GM12878 (cell line): ENCODE data around the gene TAX1BP3. TPM values are rescaled to one million over a fixed set of nuclear protein-coding genes. Genes with fewer than 3 reads are reported as not detected.

Experiments used
- ATAC-seq: fragments of 200-7000 bp; cut with Tn5 transposase; 3 replicates; pipeline ENCODE4 v1.9.1; 2020; ENCODE audit warnings: mild to moderate bottlenecking, moderate library complexity
- BruUV-seq: library from RNA; stranded (reverse); fragments of 400-500 nt; replicated peaks from 2 replicates; lab custom pipeline; 2021; lab: Mats Ljungman, UMichigan
- CTCF ChIA-PET: fragments of 300-600 bp; sonication (Branson Sonifier 250); formaldehyde crosslinking; extraction: SDS; loops from one replicate; lab custom pipeline; 2021; ENCODE audit warnings: inconsistent platforms; lab: Yijun Ruan, JAX
- POLR2A ChIA-PET: fragments of 350-600 bp; formaldehyde crosslinking; extraction: SDS; loops from one replicate; lab custom pipeline; 2021; ENCODE audit warnings: inconsistent platforms; lab: Charles Lee
- RAD21 ChIA-PET: fragments of 300-600 bp; sonication (Branson Sonifier 250); formaldehyde crosslinking; loops from one replicate; lab custom pipeline; 2023; ENCODE audit warnings: antibody characterized with exemption; ENCODE audit not compliant: unreplicated experiment; lab: Charles Lee
- SMC1A ChIA-PET: fragments of 300-600 bp; sonication (Branson Sonifier 250); formaldehyde crosslinking; loops from one replicate; lab custom pipeline; 2023; ENCODE audit not compliant: unreplicated experiment, uncharacterized antibody; lab: Charles Lee
- DNase-seq: peaks from one replicate; pipeline ENCODE4 v3.0.0-alpha.2; 2011; ENCODE audit warnings: low read depth, low spot score
- FAIRE-seq: peaks from 3 replicates; lab custom pipeline; 2011; peaks lifted over from hg19 to GRCh38; lab: Jason Lieb, UNC
- H2AFZ ChIP-seq: 2 replicates; pipeline ENCODE4 v1.6.0; 2011; ENCODE audit warnings: low read depth, low read length, control low read depth; ENCODE audit not compliant: control insufficient read depth
- H3K27ac ChIP-seq: 2 replicates; pipeline ENCODE4 v1.5.1; 2011; ENCODE audit warnings: control low read depth; ENCODE audit not compliant: control insufficient read depth, insufficient read depth
- H3K27me3 ChIP-seq, 2 experiments: replicated peaks in 1 of 2; 2 replicates each; pipeline versions ENCODE4 v1.6.0 to v1.6.1; 2011; ENCODE audit warnings: low read length in 1 of 2; ENCODE audit not compliant: control insufficient read depth in 2 of 2, insufficient read depth in 2 of 2
- H3K36me3 ChIP-seq, 2 experiments: 2 replicates each; pipeline ENCODE4 v1.5.1; 2011; ENCODE audit warnings: low read length in 1 of 2; ENCODE audit not compliant: control insufficient read depth in 2 of 2, insufficient read depth in 2 of 2
- H3K4me1 ChIP-seq: 2 replicates; pipeline ENCODE4 v1.6.1; 2011; ENCODE audit warnings: mild to moderate bottlenecking, low read length, moderate library complexity, mixed read lengths; ENCODE audit not compliant: control insufficient read depth, insufficient read depth
- H3K4me2 ChIP-seq: 2 replicates; pipeline ENCODE4 v1.6.0; 2011; ENCODE audit warnings: control low read depth; ENCODE audit not compliant: control insufficient read depth, insufficient read depth
- H3K4me3 ChIP-seq: fragments of 200-600 bp; sonication (generic); 2 replicates; pipeline ENCODE4 v1.5.1; 2016
- H3K79me2 ChIP-seq: 2 replicates; pipeline ENCODE4 v1.6.0; 2011; ENCODE audit warnings: low read length; ENCODE audit not compliant: control insufficient read depth, insufficient read depth
- H3K9ac ChIP-seq: 2 replicates; pipeline ENCODE4 v1.8.0; 2011; ENCODE audit warnings: low read length, control low read depth, mixed read lengths; ENCODE audit not compliant: control insufficient read depth, insufficient read depth
- H3K9me3 ChIP-seq: replicated peaks from 3 replicates; pipeline ENCODE4 v1.5.1; 2011; ENCODE audit warnings: mild to moderate bottlenecking, low read length; ENCODE audit not compliant: control insufficient read depth, insufficient read depth
- H4K20me1 ChIP-seq: 2 replicates; pipeline ENCODE4 v1.6.0; 2011; ENCODE audit not compliant: control insufficient read depth, insufficient read depth
- DPF2 ChIP-seq: fragments of 450-650 bp; IDR thresholded peaks from 2 replicates; pipeline ENCODE4 v1.6.1; 2017; ENCODE audit warnings: mild to moderate bottlenecking
- ESRRA ChIP-seq: IDR thresholded peaks from 2 replicates; pipeline ENCODE4 v1.6.1; 2012; ENCODE audit warnings: mild to moderate bottlenecking, low read length, improper control_type of control experiment
- HDAC2 ChIP-seq: fragments of 200-600 bp; sonication (generic); IDR thresholded peaks from 2 replicates; pipeline ENCODE4 v1.6.1; 2017
- LARP7 ChIP-seq: fragments of 450-650 bp; IDR thresholded peaks from 2 replicates; pipeline ENCODE4 v1.6.1; 2017; ENCODE audit warnings: mild to moderate bottlenecking
- NFXL1 ChIP-seq: fragments of 450-650 bp; IDR thresholded peaks from 2 replicates; pipeline ENCODE4 v1.6.1; 2017; ENCODE audit warnings: antibody characterized with exemption, mild to moderate bottlenecking, borderline replicate concordance
- RAD51 ChIP-seq: fragments of 450-650 bp; IDR thresholded peaks from 2 replicates; pipeline ENCODE4 v1.6.1; 2016; ENCODE audit warnings: moderate library complexity, mild to moderate bottlenecking, inconsistent platforms
- RBBP5 ChIP-seq: fragments of 200-600 bp; sonication (generic); conservative IDR thresholded peaks from 2 replicates; pipeline ENCODE4 v1.6.1; 2016
- RCOR1 ChIP-seq: conservative IDR thresholded peaks from 2 replicates; pipeline ENCODE4 v1.6.1; 2012; ENCODE audit warnings: low read depth, low read length, improper control_type of control experiment
- SMAD5 ChIP-seq: IDR thresholded peaks from 2 replicates; pipeline ENCODE4 v1.6.1; 2016; ENCODE audit warnings: antibody characterized with exemption, low read depth
- STAT1 ChIP-seq: fragments of 450-650 bp; conservative IDR thresholded peaks from 2 replicates; pipeline ENCODE4 v1.6.1; 2014; ENCODE audit warnings: antibody characterized with exemption, mild to moderate bottlenecking
- SUZ12 ChIP-seq: fragments of 200-600 bp; sonication (generic); IDR thresholded peaks from one replicate; pipeline ENCODE4 v1.6.1; 2018; ENCODE audit warnings: antibody characterized with exemption, mild to moderate bottlenecking; ENCODE audit not compliant: unreplicated experiment
- TCF3 ChIP-seq: IDR thresholded peaks from 2 replicates; pipeline ENCODE4 v1.6.1; 2012; ENCODE audit warnings: low read depth, mild to moderate bottlenecking, low read length, borderline replicate concordance; ENCODE audit not compliant: insufficient read depth
- TCF7 ChIP-seq: IDR thresholded peaks from 2 replicates; pipeline ENCODE4 v1.6.1; 2014; ENCODE audit warnings: antibody characterized with exemption, borderline replicate concordance
- WGBS: methylation state at CpG from one replicate; pipeline ENCODE4 v1.1.6; 2016; ENCODE audit warnings: low lambda C conversion rate; ENCODE audit not compliant: insufficient replicate concordance, insufficient coverage; ENCODE audit errors: missing lambda C conversion rate; 5-methylcytosine and 5-hydroxymethylcytosine counted together
- in situ Hi-C: fragments of 300-500 bp; cut with MboI; formaldehyde crosslinking; loops from 9 replicates; pipeline ENCODE4 v1.14.3; 2018; ENCODE audit warnings: mixed read lengths
- intact Hi-C: fragments of 100-400 bp; cut with micrococcal nuclease; formaldehyde crosslinking; loops from one replicate; pipeline ENCODE4 v1.14.2; 2022; ENCODE audit not compliant: unreplicated experiment
- polyA plus RNA-seq, 11 experiments: library from polyadenylated mRNA; depleted of rRNA in 4 of 11; unstranded in 6 of 11; stranded (reverse) in 5 of 11; fragments of >200 nt; fragmentation: Nextera tagmentation in 4 of 11; fragmentation: Illumina TruSeq in 1 of 11; extraction: Ambion mirVana in 4 of 11; extraction: Trizol in 1 of 11; gene quantifications; 1 replicate in 1 of 11; 2 replicates in 10 of 11; pipeline versions ENCODE4 v1.2.1 to v1.2.3, GENCODE V29; 2011 to 2016; ENCODE audit warnings: inconsistent platforms in 2 of 11, missing spikeins in 2 of 11, low read depth in 1 of 11
- total RNA-seq, 4 experiments: library from RNA; depleted of rRNA in 3 of 4; stranded (reverse); fragments of >200 nt in 3 of 4; fragmentation: Illumina TruSeq in 1 of 4; extraction: Trizol in 1 of 4; gene quantifications; 2 replicates each; pipeline versions ENCODE4 v1.2.1 to v1.2.3, GENCODE V29; 2013 to 2021
- TF ChIP-seq, protein P1 (sequence below): IDR thresholded peaks from 2 replicates; pipeline ENCODE4 v1.6.1; 2011; ENCODE audit warnings: low read depth, mild to moderate bottlenecking, low read length, moderate library complexity, borderline replicate concordance; ENCODE audit errors: extremely low read depth
- TF ChIP-seq, protein P2 (sequence below): fragments of 150-350 bp; IDR thresholded peaks from 2 replicates; pipeline ENCODE4 v1.6.1; 2014; ENCODE audit warnings: mild to moderate bottlenecking, low read depth, low read length
- TF ChIP-seq, protein P3 (sequence below): IDR thresholded peaks from 2 replicates; pipeline ENCODE4 v1.6.1; 2012; ENCODE audit warnings: low read depth, low read length, improper control_type of control experiment
- TF ChIP-seq, protein P4 (sequence below): IDR thresholded peaks from 2 replicates; pipeline ENCODE4 v1.6.1; 2011; ENCODE audit warnings: mild to moderate bottlenecking, low read depth, low read length, moderate library complexity; ENCODE audit not compliant: insufficient replicate concordance
- TF ChIP-seq, protein P5 (sequence below), 3 experiments: IDR thresholded peaks in 2 of 3; conservative IDR thresholded peaks in 1 of 3; 2 replicates each; pipeline ENCODE4 v1.5.1; 2011; ENCODE audit warnings: low read depth in 3 of 3, low read length in 3 of 3, mild to moderate bottlenecking in 3 of 3, control low read depth in 2 of 3, moderate library complexity in 2 of 3, inconsistent platforms in 1 of 3, mixed read lengths in 1 of 3; ENCODE audit not compliant: control insufficient read depth in 2 of 3, insufficient read depth in 1 of 3; ENCODE audit errors: extremely low read depth in 1 of 3

Gene TAX1BP3
- total and polyA plus RNA-seq, 10 of the 15 experiments (the other 5 are each of a cell fraction or from before 2014, with no cell fraction given) = 1.00 to 40.4 (median 15.4) TPM

DNA sequence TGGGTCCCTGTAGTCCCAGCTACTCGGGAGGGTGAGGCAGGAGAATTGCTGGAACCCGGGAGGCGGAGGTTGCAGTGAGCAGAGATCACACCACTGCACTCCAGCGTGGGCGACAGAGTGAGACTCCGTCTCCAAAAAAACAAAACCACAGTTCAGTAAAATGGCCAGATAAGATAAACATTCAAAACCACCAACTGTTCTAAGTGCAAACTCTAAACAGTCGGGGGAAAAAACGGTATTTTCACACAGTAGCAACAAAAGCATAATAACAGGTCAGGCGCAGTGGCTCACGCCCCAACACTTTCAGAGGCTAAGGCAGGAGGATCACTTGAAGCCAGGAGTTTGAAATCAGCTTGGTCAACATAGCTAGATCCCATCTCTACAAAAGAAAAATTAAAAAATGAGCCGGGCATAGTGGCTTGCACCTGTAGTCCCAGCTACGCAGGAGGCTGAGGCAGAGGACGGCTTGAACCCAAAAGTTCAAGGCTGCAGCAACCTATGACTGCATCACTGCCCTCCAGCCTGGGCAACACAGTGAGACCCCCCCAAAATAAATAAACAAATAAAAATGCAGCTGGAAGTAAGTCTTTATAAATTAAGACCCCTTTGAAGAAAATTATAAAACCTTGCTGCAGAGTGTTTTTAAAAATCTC is 44.6 kb upstream of the TAX1BP3 start:
- FAIRE-seq (no peak), DNase-seq (peak; percentile 37), ATAC-seq (no peak)
- ChIA-PET POLR2A (interaction anchor here (0.7 to 1.4 kb wide), 2 partner anchors 14 to 16 kb away, joined by 3 to 5 read pairs; no protein-coding TSS in a partner anchor), RAD21 (interaction anchor here (1.2 to 3.5 kb wide), 3 partner anchors 11 to 17 kb away, joined by 4 to 27 read pairs (median 5); partner anchors contain the start of genes HASPIN and P2RX5), CTCF (interaction anchor here (0.9 to 2.8 kb wide), 7 partner anchors 10 to 25 kb away, joined by 3 to 12 read pairs (median 4); partner anchors contain the start of gene HASPIN), SMC1A (interaction anchor here (1.0 to 4.0 kb wide), 7 partner anchors 10 to 24 kb away, joined by 3 to 33 read pairs (median 6); partner anchors contain the start of gene HASPIN)
- Histone ChIP-seq H3K9me3 (no peaks in the 10 kb centered on the region), H3K4me2 (no peak overlapping the region; the same call in 1 of the 2 replicates), H2AFZ (no peak overlapping the region), H3K4me1 (peaks cover 27% of the 10 kb centered on the region), H3K4me3 (no peak overlapping the region), H3K9ac (no peak overlapping the region; the same call in 1 of the 2 replicates), H3K27ac (0 out of 2 replicates have a peak overlapping the region, but pooled peaks have one; percentile 4), H4K20me1 (no peaks in the 10 kb centered on the region), H3K36me3 (peaks cover 0 to 15% of the 10 kb centered on the region in 2 experiments; a peak in 2 of 4 replicates), H3K79me2 (no peaks in the 10 kb centered on the region), H3K27me3 (no peaks in the 10 kb centered on the region)
- intact Hi-C loops = no loop called here
- in situ Hi-C loops = loop anchor here (25.0 kb wide), 1 partner anchor 1499 kb away; no protein-coding TSS in a partner anchor
- 60% methylated on average over 13 of the region's 13 CpGs for WGBS
- BruUV-seq = no TSS peak
- TF ChIP-seq TCF3 = no peak
- TF ChIP-seq, protein P1, sequence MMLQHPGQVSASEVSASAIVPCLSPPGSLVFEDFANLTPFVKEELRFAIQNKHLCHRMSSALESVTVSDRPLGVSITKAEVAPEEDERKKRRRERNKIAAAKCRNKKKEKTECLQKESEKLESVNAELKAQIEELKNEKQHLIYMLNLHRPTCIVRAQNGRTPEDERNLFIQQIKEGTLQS = no peak
- TF ChIP-seq NFXL1 = no peak
- TF ChIP-seq STAT1 = no peak
- TF ChIP-seq DPF2 = no peak
- no peak for TF ChIP-seq RAD51
- no peak for TF ChIP-seq SUZ12
- TF ChIP-seq RBBP5 = no peak
- TF ChIP-seq TCF7 = no peak
- TF ChIP-seq ESRRA = no peak
- TF ChIP-seq HDAC2 = no peak
- TF ChIP-seq RCOR1 = no peak
- no peak for TF ChIP-seq LARP7
- TF ChIP-seq, protein P2, sequence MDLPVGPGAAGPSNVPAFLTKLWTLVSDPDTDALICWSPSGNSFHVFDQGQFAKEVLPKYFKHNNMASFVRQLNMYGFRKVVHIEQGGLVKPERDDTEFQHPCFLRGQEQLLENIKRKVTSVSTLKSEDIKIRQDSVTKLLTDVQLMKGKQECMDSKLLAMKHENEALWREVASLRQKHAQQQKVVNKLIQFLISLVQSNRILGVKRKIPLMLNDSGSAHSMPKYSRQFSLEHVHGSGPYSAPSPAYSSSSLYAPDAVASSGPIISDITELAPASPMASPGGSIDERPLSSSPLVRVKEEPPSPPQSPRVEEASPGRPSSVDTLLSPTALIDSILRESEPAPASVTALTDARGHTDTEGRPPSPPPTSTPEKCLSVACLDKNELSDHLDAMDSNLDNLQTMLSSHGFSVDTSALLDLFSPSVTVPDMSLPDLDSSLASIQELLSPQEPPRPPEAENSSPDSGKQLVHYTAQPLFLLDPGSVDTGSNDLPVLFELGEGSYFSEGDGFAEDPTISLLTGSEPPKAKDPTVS = no peak
- TF ChIP-seq, protein P3, sequence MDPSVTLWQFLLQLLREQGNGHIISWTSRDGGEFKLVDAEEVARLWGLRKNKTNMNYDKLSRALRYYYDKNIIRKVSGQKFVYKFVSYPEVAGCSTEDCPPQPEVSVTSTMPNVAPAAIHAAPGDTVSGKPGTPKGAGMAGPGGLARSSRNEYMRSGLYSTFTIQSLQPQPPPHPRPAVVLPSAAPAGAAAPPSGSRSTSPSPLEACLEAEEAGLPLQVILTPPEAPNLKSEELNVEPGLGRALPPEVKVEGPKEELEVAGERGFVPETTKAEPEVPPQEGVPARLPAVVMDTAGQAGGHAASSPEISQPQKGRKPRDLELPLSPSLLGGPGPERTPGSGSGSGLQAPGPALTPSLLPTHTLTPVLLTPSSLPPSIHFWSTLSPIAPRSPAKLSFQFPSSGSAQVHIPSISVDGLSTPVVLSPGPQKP = no peak
- TF ChIP-seq SMAD5 = no peak
- TF ChIP-seq, protein P4, sequence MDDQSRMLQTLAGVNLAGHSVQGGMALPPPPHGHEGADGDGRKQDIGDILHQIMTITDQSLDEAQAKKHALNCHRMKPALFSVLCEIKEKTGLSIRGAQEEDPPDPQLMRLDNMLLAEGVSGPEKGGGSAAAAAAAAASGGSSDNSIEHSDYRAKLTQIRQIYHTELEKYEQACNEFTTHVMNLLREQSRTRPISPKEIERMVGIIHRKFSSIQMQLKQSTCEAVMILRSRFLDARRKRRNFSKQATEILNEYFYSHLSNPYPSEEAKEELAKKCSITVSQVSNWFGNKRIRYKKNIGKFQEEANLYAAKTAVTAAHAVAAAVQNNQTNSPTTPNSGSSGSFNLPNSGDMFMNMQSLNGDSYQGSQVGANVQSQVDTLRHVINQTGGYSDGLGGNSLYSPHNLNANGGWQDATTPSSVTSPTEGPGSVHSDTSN = no peak
- TF ChIP-seq, protein P5, sequence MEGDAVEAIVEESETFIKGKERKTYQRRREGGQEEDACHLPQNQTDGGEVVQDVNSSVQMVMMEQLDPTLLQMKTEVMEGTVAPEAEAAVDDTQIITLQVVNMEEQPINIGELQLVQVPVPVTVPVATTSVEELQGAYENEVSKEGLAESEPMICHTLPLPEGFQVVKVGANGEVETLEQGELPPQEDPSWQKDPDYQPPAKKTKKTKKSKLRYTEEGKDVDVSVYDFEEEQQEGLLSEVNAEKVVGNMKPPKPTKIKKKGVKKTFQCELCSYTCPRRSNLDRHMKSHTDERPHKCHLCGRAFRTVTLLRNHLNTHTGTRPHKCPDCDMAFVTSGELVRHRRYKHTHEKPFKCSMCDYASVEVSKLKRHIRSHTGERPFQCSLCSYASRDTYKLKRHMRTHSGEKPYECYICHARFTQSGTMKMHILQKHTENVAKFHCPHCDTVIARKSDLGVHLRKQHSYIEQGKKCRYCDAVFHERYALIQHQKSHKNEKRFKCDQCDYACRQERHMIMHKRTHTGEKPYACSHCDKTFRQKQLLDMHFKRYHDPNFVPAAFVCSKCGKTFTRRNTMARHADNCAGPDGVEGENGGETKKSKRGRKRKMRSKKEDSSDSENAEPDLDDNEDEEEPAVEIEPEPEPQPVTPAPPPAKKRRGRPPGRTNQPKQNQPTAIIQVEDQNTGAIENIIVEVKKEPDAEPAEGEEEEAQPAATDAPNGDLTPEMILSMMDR (IDR thresholded peaks at IDR 0.05 in 2 of 3, conservative IDR thresholded peaks at IDR 0.05 in 1 of 3; ENCODE audit: control insufficient read depth in 2 of 3, extremely low read depth in 1 of 3, insufficient read depth in 1 of 3, low read depth in 3 of 3, low read length in 3 of 3) = no peak
